ENCODE results near the gene TRAPPC12.
"Not testable (repeated sequence)": the region's sequence is repeated elsewhere in the genome, so short reads cannot be mapped to it uniquely, and the experiment has no call there.

TRAPPC12 gene

GRCh38 chr2:3433776-3434400 lies 54.4 kb downstream of the TRAPPC12 start:
- DNase-seq: no peak

- no peak for DNase-seq
Observed at GRCh38 chr2:3434654-3435053, 55.2 kb downstream of the TRAPPC12 start.

GRCh38 chr2:3435445-3435844 lies 56.0 kb downstream of the TRAPPC12 start:
- no peak for DNase-seq

GRCh38 chr2:3440477-3440876 lies 61.0 kb downstream of the TRAPPC12 start:
- no peak for DNase-seq

- DNase-seq: no peak
Observed at GRCh38 chr2:3441465-3441864, 62.0 kb downstream of the TRAPPC12 start.

- DNase-seq: no peak
Observed at GRCh38 chr2:3442185-3442584, 62.7 kb downstream of the TRAPPC12 start.

GRCh38 chr2:3443083-3443482 lies 63.6 kb downstream of the TRAPPC12 start:
- no peak for DNase-seq

- DNase-seq: no peak
Observed at GRCh38 chr2:3443506-3444084, 64.1 kb downstream of the TRAPPC12 start.

GRCh38 chr2:3445891-3446290 lies 66.4 kb downstream of the TRAPPC12 start:
- no peak for DNase-seq

GRCh38 chr2:3446381-3446780 lies 66.9 kb downstream of the TRAPPC12 start:
- no peak for DNase-seq

GRCh38 chr2:3447186-3447585 lies 67.7 kb downstream of the TRAPPC12 start:
- DNase-seq: not testable (repeated sequence)

- DNase-seq: no peak
Observed at GRCh38 chr2:3447789-3448317, 68.4 kb downstream of the TRAPPC12 start.

- not testable (repeated sequence) for DNase-seq
Observed at GRCh38 chr2:3448441-3448911, 69.0 kb downstream of the TRAPPC12 start.

- DNase-seq: no peak
Observed at GRCh38 chr2:3449086-3449485, 69.6 kb downstream of the TRAPPC12 start.

- no peak for DNase-seq
Observed at GRCh38 chr2:3449936-3450335, 70.4 kb downstream of the TRAPPC12 start.

- no peak for DNase-seq
Observed at GRCh38 chr2:3450385-3451010, 71.0 kb downstream of the TRAPPC12 start.

- no peak for DNase-seq
Observed at GRCh38 chr2:3451169-3451568, 71.7 kb downstream of the TRAPPC12 start.

GRCh38 chr2:3451926-3452671 lies 72.6 kb downstream of the TRAPPC12 start:
- DNase-seq: no peak

- DNase-seq: no peak
Observed at GRCh38 chr2:3453190-3453999, 73.9 kb downstream of the TRAPPC12 start.

GRCh38 chr2:3454005-3454404 lies 74.5 kb downstream of the TRAPPC12 start:
- DNase-seq: not testable (repeated sequence)

- no peak for DNase-seq
Observed at GRCh38 chr2:3454802-3455201, 75.3 kb downstream of the TRAPPC12 start.

GRCh38 chr2:3456125-3456524 lies 76.6 kb downstream of the TRAPPC12 start:
- no peak for DNase-seq

Data from activated CD4-positive, alpha-beta T cell treated with anti-CD3 and anti-CD28 coated beads for 4 hours (primary cell).